ENCODE results near the gene AADAT. TPM values are rescaled to one million over a fixed set of nuclear protein-coding genes. Genes with fewer than 3 reads are reported as not detected.
"Not testable (repeated sequence)": the region's sequence is repeated elsewhere in the genome, so short reads cannot be mapped to it uniquely, and the experiment has no call there.

Gene AADAT
- 1.3 and 1.5 TPM in 2 replicates for total RNA-seq

- DNase-seq = peak; percentile 71
Observed at GRCh38 chr4:170089668-170090351, at the start of gene AADAT. AADAT (minus strand) TSS chr4:170089956; CDS start chr4:170089690, 266 bp downstream.

GRCh38 chr4:170138580-170139194 lies 48.9 kb upstream of the AADAT start:
- DNase-seq = peak; percentile 86

GRCh38 chr4:170137927-170138326 lies 48.2 kb upstream of the AADAT start:
- DNase-seq = no peak

- DNase-seq = no peak
Observed at GRCh38 chr4:170137466-170137865, 47.7 kb upstream of the AADAT start.

GRCh38 chr4:170134821-170135220 lies 45.1 kb upstream of the AADAT start:
- DNase-seq = no peak

- no peak for DNase-seq
Observed at GRCh38 chr4:170128219-170128804, 38.6 kb upstream of the AADAT start.

- DNase-seq = no peak
Observed at GRCh38 chr4:170127758-170128157, 38.0 kb upstream of the AADAT start.

- no peak for DNase-seq
Observed at GRCh38 chr4:170124406-170124805, 34.6 kb upstream of the AADAT start.

GRCh38 chr4:170122252-170122651 lies 32.5 kb upstream of the AADAT start:
- DNase-seq = no peak

GRCh38 chr4:170114636-170115035 lies 24.9 kb upstream of the AADAT start:
- DNase-seq = no peak

- DNase-seq = not testable (repeated sequence)
Observed at GRCh38 chr4:170114183-170114582, 24.4 kb upstream of the AADAT start.

- DNase-seq = no peak
Observed at GRCh38 chr4:170111546-170111945, 21.8 kb upstream of the AADAT start.

- DNase-seq = no peak
Observed at GRCh38 chr4:170111085-170111484, 21.3 kb upstream of the AADAT start.

- DNase-seq = no peak
Observed at GRCh38 chr4:170110285-170110672, 20.5 kb upstream of the AADAT start.

- DNase-seq = no peak
Observed at GRCh38 chr4:170109586-170110284, 20.0 kb upstream of the AADAT start.

GRCh38 chr4:170106900-170107299 lies 17.1 kb upstream of the AADAT start:
- no peak for DNase-seq

GRCh38 chr4:170102426-170102825 lies 12.7 kb upstream of the AADAT start:
- no peak for DNase-seq

GRCh38 chr4:170098171-170098570 lies 8.4 kb upstream of the AADAT start:
- DNase-seq = not testable (repeated sequence)

- DNase-seq = no peak
Observed at GRCh38 chr4:170097681-170098080, 7.9 kb upstream of the AADAT start.

- DNase-seq = no peak
Observed at GRCh38 chr4:170093973-170094535, 4.3 kb upstream of the AADAT start.

- DNase-seq = no peak
Observed at GRCh38 chr4:170091069-170091696, 1.4 kb upstream of the AADAT start.

GRCh38 chr4:170090352-170091052 lies 746 bp upstream of the AADAT start:
- DNase-seq = no peak

Data from dermis blood vessel endothelial cell (primary cell).